ENCODE data around the gene RNF6. TPM values are rescaled to one million over a fixed set of nuclear protein-coding genes. Genes with fewer than 3 reads are reported as not detected.

Gene RNF6
- polyA plus RNA-seq, 3 donors = 8.9 to 20.3 (median 15.0) TPM

GRCh38 chr13:26197298-26197697, 24.8 kb downstream of the RNF6 start:
- H3K27ac ChIP-seq (ENCODE audit: low read depth in 1 of 2, low read length in 2 of 2) = no peak overlapping the region
- intact Hi-C loops (cut with micrococcal nuclease) = no loop called here
- H3K9me3 Mint-ChIP-seq = peaks cover 20 to 27% (median 24%) of the 10 kb centered on the region in 7 donors
- H3K4me1 Mint-ChIP-seq = no peaks in the 10 kb centered on the region
- peaks cover 0 to 2% (median 0%) of the 10 kb centered on the region in 3 donors for H3K27me3 Mint-ChIP-seq (ENCODE audit: low read depth in 3 of 3)
- peaks cover 0 to 26% of the 10 kb centered on the region in 2 donors for H3K36me3 ChIP-seq (replicated peaks in 1 of 2; ENCODE audit: control insufficient read depth in 1 of 2, insufficient read depth in 2 of 2, low read length in 2 of 2)
- no peak for DNase-seq
- H3K4me1 ChIP-seq (ENCODE audit: control insufficient read depth in 1 of 2, insufficient read depth in 2 of 2, low read length in 2 of 2) = no peaks in the 10 kb centered on the region
- TF ChIP-seq, protein P1, sequence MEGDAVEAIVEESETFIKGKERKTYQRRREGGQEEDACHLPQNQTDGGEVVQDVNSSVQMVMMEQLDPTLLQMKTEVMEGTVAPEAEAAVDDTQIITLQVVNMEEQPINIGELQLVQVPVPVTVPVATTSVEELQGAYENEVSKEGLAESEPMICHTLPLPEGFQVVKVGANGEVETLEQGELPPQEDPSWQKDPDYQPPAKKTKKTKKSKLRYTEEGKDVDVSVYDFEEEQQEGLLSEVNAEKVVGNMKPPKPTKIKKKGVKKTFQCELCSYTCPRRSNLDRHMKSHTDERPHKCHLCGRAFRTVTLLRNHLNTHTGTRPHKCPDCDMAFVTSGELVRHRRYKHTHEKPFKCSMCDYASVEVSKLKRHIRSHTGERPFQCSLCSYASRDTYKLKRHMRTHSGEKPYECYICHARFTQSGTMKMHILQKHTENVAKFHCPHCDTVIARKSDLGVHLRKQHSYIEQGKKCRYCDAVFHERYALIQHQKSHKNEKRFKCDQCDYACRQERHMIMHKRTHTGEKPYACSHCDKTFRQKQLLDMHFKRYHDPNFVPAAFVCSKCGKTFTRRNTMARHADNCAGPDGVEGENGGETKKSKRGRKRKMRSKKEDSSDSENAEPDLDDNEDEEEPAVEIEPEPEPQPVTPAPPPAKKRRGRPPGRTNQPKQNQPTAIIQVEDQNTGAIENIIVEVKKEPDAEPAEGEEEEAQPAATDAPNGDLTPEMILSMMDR (IDR thresholded peaks at IDR 0.05) = no peak
- H2AFZ ChIP-seq (ENCODE audit: insufficient read depth, low read depth, low read length, poor library complexity, severe bottlenecking) = no peak overlapping the region
- no peak overlapping the region for H3K4me3 ChIP-seq (replicated peaks in 1 of 3; ENCODE audit: low read depth in 2 of 3, low read length in 3 of 3)
- no peak overlapping the region for H3K4me3 Mint-ChIP-seq
- peaks cover 12 to 23% of the 10 kb centered on the region in 2 donors for H3K9me3 ChIP-seq (replicated peaks in 1 of 2; ENCODE audit: control insufficient read depth in 1 of 2, insufficient read depth in 1 of 2, low read length in 2 of 2)
- no peak overlapping the region for H3K4me2 ChIP-seq (replicated peaks; ENCODE audit: extremely low read depth, low read length, poor library complexity, severe bottlenecking)
- H3K79me2 ChIP-seq (ENCODE audit: insufficient read depth, low read length) = no peaks in the 10 kb centered on the region
- no peak overlapping the region for H3K9ac ChIP-seq (ENCODE audit: insufficient read depth, low read length, poor library complexity, severe bottlenecking)
- H3K27me3 ChIP-seq (ENCODE audit: control insufficient read depth in 2 of 2, insufficient read depth in 2 of 2, low read length in 2 of 2) = no peaks in the 10 kb centered on the region
- no peak overlapping the region for H3K27ac Mint-ChIP-seq
- H4K20me1 ChIP-seq (ENCODE audit: insufficient read depth, low read length) = no peaks in the 10 kb centered on the region
- H3K36me3 Mint-ChIP-seq = peaks cover 18 to 31% of the 10 kb centered on the region in 2 donors

GRCh38 chr13:26186995-26187394, 35.1 kb downstream of the RNF6 start:
- intact Hi-C loops (cut with micrococcal nuclease) = loop anchor here (5.0 to 10.0 kb wide), 4 partner anchors 35 to 508 kb away; partner anchors contain the start of genes CDK8 (in 2 of the 2) and RNF6 (in 1 of the 2)

More at GRCh38 chr13:26186995-26187394, 35.1 kb downstream of the RNF6 start:
- no peaks in the 10 kb centered on the region for H3K9me3 ChIP-seq (replicated peaks in 1 of 2; ENCODE audit: control insufficient read depth in 1 of 2, insufficient read depth in 1 of 2, low read length in 2 of 2)
- H3K4me1 Mint-ChIP-seq = peaks cover 28% of the 10 kb centered on the region
- TF ChIP-seq, protein P1 (IDR thresholded peaks at IDR 0.05) = no peak
- H3K79me2 ChIP-seq (ENCODE audit: insufficient read depth, low read length) = no peaks in the 10 kb centered on the region
- peak overlapping the region; percentile 42 to 86 (median 58) for H3K4me3 ChIP-seq (replicated peaks in 1 of 3; ENCODE audit: low read depth in 2 of 3, low read length in 3 of 3)
- H3K4me2 ChIP-seq (replicated peaks; ENCODE audit: extremely low read depth, low read length, poor library complexity, severe bottlenecking) = peak overlapping the region; percentile 89
- peak in 1 of 3 donors; percentile 6 for DNase-seq
- H3K36me3 Mint-ChIP-seq = peaks cover 0 to 5% of the 10 kb centered on the region in 2 donors
- peak overlapping the region; percentile 85 for H2AFZ ChIP-seq (ENCODE audit: insufficient read depth, low read depth, low read length, poor library complexity, severe bottlenecking)
- H3K27me3 ChIP-seq (ENCODE audit: control insufficient read depth in 2 of 2, insufficient read depth in 2 of 2, low read length in 2 of 2) = no peaks in the 10 kb centered on the region
- H4K20me1 ChIP-seq (ENCODE audit: insufficient read depth, low read length) = no peaks in the 10 kb centered on the region
- 62% methylated on average over 18 of the region's 22 CpGs for WGBS (ENCODE audit: insufficient coverage)
- peaks cover 0 to 5% (median 0%) of the 10 kb centered on the region in 3 donors for H3K27me3 Mint-ChIP-seq (ENCODE audit: low read depth in 3 of 3)
- peak overlapping the region; percentile 78 for H3K9ac ChIP-seq (ENCODE audit: insufficient read depth, low read length, poor library complexity, severe bottlenecking)
- H3K27ac Mint-ChIP-seq = peak overlapping the region; percentile 88 to 96 (median 95)
- peaks cover 0 to 2% (median 0%) of the 10 kb centered on the region in 7 donors for H3K9me3 Mint-ChIP-seq
- H3K4me1 ChIP-seq (ENCODE audit: control insufficient read depth in 1 of 2, insufficient read depth in 2 of 2, low read length in 2 of 2) = peaks cover 18 to 20% of the 10 kb centered on the region in 2 donors
- peak overlapping the region; percentile 91 to 96 for H3K4me3 Mint-ChIP-seq
- peak overlapping the region; percentile 79 to 90 for H3K27ac ChIP-seq (ENCODE audit: low read depth in 1 of 2, low read length in 2 of 2)
- no peaks in the 10 kb centered on the region for H3K36me3 ChIP-seq (replicated peaks in 1 of 2; ENCODE audit: control insufficient read depth in 1 of 2, insufficient read depth in 2 of 2, low read length in 2 of 2)
